GM18502 (cell line): Measurements from ENCODE around the gene ADSS1.
"Not testable (repeated sequence)": the region's sequence is repeated elsewhere in the genome, so short reads cannot be mapped to it uniquely, and the experiment has no call there.

Experiments
- ATAC-seq: cut with Tn5 transposase; IDR thresholded peaks from one replicate; pipeline ENCODE4 v1.9.1; 2021; ENCODE audit warnings: mild to moderate bottlenecking; ENCODE audit not compliant: unreplicated experiment, poor library complexity

ADSS1 gene

DNA sequence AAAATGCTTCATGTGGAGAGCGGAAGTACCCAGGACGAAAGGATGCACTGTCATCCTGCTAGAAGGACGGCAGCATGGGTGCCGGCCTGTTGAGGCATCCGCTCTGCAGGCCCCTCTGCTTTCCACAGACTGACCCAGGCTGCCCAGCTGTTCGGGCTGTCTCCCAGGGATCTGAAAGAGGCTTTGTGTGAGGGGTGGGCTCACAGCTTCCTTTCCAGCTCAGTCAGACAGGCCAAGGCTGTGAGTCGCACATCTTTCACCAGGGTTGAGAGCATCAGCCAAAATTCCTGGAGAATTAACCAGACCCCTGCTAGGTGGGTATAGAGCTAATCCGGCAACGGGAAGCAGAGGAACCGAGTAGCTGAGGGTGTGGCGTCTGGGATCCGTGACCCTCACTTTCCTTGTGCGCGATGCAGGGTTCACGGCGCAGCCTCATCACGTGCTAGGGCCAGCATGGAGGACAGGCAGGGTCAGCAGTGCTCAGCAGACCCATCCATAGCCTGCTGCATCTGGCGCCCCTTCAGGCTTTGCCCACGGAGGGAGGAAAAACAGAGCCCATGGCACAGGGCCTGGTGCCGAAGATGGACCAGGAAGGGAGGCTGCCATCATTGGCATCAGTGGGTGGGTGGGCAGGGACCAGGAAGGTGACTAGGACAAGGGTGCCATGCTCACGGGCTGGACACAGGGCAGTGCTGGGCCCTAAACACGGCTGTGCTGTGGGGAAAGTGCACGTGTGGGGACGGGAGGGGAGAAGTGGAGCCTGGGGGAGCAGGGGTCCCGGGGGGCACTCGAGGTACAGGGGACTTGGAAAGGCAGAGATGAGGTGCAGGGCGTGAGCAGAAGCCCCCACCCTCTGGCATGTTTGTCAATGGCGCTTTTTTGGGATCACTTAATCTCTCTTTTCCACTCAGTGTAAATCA, 19.7 kb downstream of the ADSS1 start:
- no peak for ATAC-seq

DNA sequence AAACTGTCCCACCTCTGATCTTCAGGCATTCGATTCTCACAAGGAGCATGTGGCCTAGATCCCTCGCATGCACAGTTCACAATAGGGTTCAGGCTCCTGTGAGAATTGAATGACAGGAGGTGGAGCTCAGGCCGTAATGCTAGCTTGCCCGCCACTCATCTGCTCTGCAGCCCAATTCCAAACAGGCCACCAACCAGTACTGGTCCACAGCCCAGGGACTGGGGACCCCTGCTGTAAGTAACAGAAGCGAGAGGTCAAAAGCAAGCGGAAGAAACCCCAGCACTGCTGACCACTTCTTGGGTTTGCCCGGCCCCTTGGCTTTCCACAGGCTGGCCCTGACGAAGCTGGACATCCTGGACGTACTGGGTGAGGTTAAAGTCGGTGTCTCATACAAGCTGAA, 20.5 kb downstream of the ADSS1 start:
- no peak for ATAC-seq

DNA sequence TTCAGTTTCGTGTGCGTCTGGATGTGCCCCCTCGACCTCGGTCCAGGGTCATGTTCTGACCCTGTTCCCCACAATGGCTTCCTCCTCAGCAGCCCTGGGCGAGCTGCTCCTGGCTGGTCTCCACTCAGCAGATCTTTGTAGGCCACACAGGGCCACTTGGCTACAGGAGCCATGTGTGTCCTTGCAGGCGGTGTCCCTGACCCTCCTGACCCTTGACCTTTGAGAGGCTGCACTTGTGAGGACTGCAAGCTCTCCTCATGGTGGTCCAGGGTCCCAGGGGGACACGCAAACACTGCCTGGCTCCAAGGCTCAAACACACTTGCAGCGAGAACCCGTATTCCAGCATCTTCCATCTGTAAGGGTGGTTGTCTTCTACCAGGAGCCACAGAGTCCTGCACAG, 21.4 kb downstream of the ADSS1 start:
- ATAC-seq, result no peak

DNA sequence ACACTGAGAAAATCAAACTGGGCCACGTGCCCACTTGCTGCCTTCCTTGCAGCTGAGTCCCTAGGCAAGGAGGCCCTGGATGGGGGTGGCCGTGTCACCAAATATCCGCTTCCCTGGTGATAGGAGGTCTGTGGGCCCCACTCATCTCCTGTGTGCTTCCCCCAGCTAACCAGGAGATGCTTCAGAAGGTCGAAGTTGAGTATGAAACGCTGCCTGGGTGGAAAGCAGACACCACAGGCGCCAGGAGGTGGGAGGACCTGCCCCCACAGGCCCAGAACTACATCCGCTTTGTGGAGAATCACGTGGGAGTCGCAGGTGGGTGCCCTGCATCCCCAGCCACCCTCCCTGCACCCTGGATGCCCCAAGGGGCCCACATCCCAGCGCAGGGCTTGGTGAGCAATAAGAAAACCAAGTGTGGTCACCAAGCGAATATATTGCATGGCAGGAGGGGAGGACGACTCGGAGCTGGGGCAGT, 22.1 kb downstream of the ADSS1 start:
- no peak for ATAC-seq

DNA sequence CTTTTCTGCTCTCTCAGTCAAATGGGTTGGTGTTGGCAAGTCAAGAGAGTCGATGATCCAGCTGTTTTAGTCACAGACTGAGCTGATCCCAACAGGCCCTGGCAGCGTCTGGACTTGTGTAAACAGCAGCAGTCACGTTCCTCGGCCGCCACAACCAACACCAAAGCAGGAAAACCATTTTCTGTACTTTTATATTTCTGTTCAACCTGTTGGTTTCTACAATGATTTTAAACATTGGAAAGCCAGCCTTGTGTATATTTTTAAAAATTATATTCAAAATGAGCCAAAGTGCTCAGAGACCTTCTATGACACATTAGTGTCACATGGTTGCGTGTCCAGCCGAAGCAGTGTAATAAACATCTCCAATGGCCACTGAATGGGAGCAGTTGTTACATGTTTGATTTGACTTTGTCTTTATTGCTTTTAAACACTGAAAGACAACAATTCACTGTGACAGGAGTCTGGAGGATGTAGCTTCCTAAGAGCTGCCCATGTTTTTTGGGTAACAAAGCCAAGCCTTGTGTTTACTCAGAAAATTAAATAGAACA, 23.0 kb downstream of the ADSS1 start:
- ATAC-seq, result no peak

DNA sequence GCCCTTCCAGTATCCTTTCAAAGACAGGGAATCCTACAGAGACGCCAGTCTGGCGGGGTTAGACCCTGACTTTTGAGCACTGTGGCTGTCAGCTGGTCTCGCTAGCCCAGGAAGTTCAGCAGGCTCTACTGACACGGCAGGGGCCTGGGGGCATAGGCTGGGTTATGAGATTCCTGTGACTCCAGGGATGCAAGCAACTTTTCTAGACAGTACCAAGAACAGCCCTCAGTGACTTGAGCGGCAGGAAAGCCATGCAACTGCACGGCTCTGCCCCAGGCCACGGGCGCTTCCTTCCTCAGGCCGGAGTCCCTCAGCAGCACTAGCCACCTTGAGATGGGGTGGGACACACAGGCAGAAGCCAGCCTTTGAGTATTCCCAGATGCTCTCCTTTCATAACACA, 23.8 kb downstream of the ADSS1 start:
- no peak for ATAC-seq

DNA sequence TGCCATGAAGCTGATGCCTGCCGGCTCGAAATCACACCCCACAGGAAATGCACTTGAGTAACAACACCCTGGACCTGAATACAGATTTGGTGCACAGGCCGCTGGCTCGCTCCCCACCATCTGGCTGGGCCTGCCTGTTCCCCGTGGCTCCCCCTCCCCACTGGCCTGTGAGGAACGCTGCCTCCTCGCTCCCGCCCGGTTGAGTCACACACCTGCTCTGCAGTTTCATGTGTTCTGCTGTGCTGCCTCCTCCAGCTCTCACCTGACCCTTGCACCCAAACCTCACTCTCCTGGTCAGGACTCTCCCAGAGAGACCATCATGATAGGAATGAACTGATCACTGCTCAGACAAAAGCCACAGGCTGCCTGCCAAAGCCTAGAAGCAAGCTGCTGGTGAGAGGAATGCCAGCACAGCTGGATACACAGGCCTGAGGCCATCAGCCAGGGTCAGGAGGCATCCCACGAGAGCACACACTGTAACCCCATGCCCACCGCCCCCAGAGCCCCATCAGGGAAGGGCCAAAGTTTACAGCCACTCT, 25.2 kb downstream of the ADSS1 start:
- no peak for ATAC-seq

DNA sequence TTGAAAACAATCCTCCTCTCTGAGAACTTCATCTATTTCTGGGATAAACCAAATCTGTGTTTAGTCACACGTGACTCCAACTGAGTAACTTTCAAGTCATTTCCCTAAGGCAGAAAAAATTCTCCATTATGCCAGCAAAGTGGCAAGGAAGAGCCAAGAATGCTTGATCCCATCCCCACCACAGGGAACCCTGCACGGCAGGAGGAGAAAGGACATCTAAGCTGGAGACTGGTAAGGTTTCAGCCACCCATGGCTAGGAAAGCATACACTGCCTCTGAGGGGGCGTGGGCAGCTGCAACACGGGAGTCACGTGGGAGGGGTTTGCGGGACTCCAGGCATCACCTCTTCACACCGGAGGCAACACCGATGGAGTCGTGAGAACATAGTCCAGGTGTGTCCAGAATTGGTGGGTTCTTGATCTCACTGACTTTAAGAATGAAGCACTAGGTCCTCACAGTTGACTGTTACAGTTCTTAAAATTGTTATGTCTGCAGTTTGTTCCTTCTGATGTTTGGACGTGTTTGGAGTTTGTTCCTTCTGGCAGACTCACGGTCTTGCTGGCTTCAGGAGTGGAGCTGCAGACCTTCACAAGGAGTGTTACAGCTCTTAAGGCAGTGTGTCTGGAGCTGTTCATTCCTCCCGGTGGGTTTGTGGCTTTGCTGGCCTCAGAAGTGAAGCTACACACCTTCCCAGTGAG, 26.2 kb downstream of the ADSS1 start:
- no peak for ATAC-seq

DNA sequence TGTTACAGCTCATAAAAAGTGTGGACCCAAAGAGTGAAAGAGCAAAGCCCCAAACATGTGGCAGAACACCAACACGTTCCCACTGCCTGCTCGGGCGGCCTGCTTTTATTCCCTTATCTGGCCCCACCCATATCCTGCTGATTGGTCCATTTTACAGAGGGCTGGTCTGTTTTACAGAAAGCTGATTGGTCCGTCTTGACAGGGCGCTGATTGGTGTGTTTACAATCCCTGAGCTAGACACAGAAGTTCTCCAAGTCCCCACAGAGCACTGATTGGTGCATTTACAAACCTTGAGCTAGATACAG, 26.7 kb downstream of the ADSS1 start:
- ATAC-seq, result not testable (repeated sequence)

DNA sequence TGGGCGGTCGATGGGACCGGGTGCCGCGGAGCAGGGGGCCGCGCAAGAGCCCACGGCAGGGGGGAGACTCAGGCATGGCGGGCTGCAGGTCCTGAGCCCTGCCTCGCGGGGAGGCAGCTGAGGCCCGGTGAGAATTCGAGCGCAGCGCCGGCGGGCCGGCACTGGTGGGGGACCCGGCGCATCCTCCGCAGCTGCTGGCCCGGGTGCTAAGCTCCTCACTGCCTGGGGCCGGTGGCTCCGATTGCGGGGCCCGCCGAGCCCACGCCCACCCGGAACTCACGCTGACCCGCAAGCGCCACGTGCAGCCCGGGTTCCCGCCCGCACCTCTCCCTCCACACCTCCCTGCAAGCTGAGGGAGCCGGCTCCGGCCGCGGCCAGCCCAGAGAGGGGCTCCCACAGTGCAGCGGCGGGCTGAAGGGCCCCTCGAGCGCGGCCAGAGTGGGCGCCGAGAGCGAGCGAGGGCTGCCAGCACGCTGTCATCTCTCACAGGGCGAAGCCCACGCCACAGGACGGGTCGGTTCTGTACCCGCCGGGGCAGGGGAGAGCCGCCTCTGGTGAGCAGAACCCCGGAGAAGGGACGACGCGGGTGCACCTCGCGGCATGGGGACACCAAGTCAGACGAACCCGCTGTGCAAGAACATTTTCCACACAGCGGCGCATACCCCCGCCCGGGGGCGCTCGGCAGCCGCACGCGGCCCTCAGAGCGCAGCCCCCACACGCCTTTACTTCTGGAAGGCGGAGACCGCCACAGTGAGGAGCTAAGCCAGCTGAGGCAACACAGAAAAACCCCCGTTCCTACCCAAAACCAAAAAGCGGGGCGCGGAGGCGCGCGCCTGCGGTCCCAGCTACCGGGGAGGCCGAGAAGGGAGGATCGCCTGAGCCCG, 27.8 kb downstream of the ADSS1 start:
- ATAC-seq, result no peak

DNA sequence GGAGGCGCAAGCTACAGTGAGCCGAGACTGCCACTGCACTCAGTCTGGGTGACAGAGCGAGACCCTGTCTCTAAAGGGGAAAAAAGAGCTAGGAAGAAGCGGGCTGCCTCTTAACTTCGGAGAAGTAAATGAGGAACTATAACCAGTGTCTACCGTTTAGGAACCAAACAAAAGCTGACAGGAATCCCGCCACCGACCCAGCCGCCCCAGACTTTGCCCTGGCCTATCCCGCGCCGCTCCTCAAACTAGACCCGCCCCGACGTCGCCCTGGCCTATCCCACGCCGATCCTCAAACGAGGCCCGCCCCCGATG, 28.4 kb downstream of the ADSS1 start:
- no peak for ATAC-seq

DNA sequence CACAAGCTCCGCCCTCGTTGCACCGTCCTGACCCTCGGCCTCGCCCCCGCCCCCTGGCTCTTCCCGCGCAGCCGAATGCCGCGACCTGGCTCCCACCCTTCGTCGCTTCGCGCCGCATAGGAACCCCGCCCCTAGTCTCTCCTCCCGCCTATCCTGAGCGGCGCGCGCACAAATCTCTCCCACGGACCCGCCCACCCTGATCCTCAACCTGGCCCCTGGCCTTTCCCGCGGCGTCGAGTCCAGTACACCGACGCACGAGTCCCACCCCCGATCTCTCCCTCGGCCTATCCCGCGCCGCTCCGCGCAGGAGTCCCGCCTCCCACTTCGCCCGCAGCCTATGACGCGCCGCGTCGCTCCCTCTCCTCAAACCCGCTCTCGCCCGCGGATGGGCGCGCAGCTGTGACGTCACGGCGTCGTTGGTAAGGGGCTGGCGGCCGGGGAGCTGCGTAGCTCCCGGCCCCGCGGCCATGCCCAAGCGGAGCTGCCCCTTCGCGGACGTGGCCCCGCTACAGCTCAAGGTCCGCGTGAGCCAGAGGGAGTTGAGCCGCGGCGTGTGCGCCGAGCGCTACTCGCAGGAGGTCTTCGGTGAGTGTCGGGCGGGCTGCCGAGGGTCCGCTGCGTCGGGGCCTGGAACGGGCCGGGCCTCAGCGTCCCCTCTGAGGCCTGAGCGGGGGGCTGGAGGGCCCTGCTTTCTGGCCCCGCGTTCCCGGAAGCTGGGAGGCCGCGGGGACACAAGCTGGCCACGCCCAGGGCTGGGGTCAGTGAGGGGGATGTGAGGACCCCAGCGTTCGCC, 28.9 kb downstream of the ADSS1 start, which contains the start of gene SIVA1:
Gene SIVA1, plus strand, starts transcription at position 413 of the 793 bp plus-strand sequence. Its CDS starts 55 bp downstream, at position 468.
- peak; percentile 87 for ATAC-seq

DNA sequence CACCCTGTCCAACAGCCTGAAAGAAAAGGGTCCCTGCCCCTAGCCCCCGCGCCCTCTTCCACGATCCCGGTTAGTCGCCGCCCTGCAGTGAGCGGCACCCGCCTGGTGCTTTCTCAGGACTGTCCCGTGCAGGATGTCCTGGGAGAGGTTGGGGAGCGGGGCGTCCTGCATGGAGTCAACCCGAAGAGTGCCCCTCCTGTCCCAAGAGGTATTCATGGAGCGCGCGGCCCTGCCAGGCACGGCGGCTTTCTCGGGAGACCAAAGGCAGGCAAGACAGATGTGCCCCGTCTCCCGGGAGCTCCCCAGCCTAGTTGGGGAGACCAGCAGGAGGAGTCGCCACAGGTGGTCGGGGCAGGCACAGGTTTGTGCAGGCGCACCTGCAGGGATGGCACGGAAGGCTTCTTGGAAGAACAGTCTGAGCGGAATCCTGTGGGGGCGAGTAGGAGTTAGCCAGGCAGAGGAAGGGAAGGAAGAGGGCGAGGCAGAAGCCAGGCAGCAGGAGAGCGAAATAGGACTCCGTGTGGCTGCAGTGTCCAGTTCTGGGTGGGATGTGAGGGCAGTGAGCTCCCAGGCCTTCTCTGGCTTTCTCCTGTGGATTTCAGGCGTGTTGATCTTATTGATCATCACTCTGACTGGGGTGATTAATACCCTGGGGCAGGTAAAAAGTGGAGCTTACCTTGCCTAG, 29.6 kb downstream of the ADSS1 start:
- ATAC-seq, result no peak

DNA sequence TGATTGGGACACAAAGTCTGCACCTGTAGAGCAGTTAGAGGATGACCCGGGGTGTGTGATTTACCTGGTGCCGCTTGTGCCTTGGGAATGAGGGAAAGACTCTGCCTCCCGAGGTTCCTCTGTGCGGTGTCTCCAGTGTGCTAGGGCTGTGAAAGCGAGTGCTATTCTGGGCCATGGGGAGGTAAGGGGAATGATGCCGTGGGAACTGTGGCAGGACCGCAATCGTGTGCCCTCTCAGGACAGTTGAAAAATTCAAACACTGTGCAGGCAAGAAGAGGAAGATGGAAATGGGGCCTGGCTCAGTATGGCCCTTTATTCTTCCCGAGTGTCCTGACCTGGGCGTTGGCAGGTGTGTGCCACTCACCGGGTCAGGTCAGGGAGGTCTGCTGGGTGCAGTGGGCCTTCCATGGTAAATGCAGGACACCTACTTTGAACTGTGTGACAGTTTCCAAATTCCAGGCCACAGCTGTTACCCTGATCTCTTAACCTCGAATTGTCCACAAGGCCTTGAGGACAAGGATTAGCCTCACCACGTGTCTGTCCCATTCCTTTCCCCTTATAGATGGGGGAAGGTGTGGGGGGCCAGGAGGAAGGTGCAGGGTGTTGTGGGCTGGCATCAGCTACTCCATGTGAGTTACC, 30.3 kb downstream of the ADSS1 start:
- ATAC-seq, result no peak

DNA sequence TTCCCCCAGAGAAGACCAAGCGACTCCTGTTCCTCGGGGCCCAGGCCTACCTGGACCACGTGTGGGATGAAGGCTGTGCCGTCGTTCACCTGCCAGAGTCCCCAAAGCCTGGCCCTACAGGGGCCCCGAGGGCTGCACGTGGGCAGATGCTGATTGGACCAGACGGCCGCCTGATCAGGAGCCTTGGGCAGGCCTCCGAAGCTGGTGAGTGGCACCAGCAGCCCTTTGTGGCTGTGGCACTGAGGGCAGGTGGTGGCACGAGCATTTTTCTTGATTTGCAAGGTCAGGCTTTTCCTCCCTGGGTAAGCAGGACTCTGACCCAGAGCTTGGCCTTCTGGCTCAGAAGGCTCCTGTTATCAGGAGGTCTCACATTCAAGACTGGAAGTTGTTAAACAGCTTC, 31.6 kb downstream of the ADSS1 start:
- ATAC-seq, result no peak

DNA sequence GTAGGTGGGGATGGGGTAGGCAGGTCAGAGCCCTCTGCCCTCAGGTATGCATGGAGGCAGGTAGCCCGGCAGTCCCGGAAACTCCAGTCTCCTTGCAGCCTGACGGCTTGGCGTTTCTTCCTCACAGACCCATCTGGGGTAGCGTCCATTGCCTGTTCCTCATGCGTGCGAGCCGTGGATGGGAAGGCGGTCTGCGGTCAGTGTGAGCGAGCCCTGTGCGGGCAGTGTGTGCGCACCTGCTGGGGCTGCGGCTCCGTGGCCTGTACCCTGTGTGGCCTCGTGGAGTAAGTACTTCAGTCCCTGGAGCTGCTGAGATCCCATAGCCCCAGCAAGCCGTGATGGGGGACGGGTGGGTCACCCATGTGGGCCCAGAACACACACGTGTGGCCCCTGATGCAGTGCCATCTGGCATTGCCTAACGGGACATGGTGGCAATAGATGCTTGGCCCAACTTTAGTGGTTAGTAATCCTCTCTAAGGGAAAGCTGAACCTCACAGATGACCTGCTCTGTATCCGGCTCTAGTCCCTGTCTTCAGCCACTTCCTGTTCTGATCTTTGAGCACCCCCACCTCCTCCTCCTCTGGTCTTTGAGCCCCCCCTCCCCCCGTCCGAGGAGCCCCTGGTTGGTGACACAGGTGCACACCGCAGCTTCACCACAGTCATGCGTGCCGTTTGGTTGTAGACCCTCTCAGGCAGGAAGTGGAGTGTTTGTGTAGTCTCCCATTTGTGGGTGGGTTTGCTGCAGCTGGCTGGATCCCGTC, 32.6 kb downstream of the ADSS1 start:
- ATAC-seq, result no peak

DNA sequence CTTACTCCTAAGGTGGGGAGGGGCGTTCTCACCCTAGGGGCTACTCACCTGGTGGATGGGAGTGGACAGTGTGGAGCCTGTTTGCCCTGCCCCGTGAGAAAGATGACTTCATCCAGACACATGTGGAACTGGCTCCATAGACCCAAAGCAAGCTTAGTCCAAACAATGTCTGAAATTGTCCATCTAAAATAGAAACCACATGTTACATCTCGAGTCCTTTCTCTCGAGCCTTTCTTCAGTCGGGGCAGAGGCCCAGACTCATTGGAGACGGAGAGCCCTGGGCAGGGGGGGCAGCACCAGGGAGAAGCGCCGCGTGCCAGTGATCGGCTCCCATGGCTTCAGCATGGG, 33.2 kb downstream of the ADSS1 start:
- ATAC-seq, result no peak
